Activated CD4-positive, alpha-beta memory T cell treated with anti-CD3 and anti-CD28 coated beads for 36 hours (primary cell): ENCODE results near the gene SDK1. TPM values are rescaled to one million over a fixed set of nuclear protein-coding genes. Genes with fewer than 3 reads are reported as not detected.
"Not testable (repeated sequence)": the region's sequence is repeated elsewhere in the genome, so short reads cannot be mapped to it uniquely, and the experiment has no call there.

ENCODE experiments used
- CTCF ChIA-PET: fragments of 350-600 bp; sonication (Branson Sonifier 250); formaldehyde crosslinking; loops from one replicate; lab custom pipeline; 2021; ENCODE audit warnings: antibody characterized with exemption, inconsistent platforms; lab: Charles Lee
- POLR2A ChIA-PET: fragments of 350-600 bp; sonication (Branson Sonifier 250); formaldehyde crosslinking; loops from one replicate; lab custom pipeline; 2021; ENCODE audit warnings: antibody characterized with exemption; lab: Charles Lee
- DNase-seq: peaks from one replicate; pipeline ENCODE4 v3.0.0-alpha.2; 2020
- H3K27ac Mint-ChIP-seq: one replicate; pipeline ENCODE4 v1.8.0; 2021; ENCODE audit warnings: mixed read lengths
- H3K27me3 Mint-ChIP-seq: one replicate; pipeline ENCODE4 v1.8.0; 2021; ENCODE audit warnings: mixed read lengths
- H3K36me3 Mint-ChIP-seq: one replicate; pipeline ENCODE4 v1.8.0; 2021; ENCODE audit warnings: mixed read lengths
- H3K4me1 Mint-ChIP-seq: one replicate; pipeline ENCODE4 v1.8.0; 2021; ENCODE audit warnings: low read depth, mixed read lengths
- H3K4me3 Mint-ChIP-seq: one replicate; pipeline ENCODE4 v1.8.0; 2021; ENCODE audit warnings: mild to moderate bottlenecking, mixed read lengths
- H3K9me3 Mint-ChIP-seq: one replicate; pipeline ENCODE4 v1.8.0; 2021; ENCODE audit warnings: mixed read lengths
- intact Hi-C: fragments of 100-400 bp; cut with micrococcal nuclease; formaldehyde crosslinking; loops from one replicate; pipeline ENCODE4 v1.15.1; 2023
- total RNA-seq, 2 experiments: library from RNA; stranded (reverse); gene quantifications; one replicate each; pipeline ENCODE4 v1.2.3, GENCODE V29; 2021

SDK1 gene
- total RNA-seq, 2 experiments from 2014 or later: 0.14 to 0.24 TPM

GRCh38 chr7:3960050-3960763 is 659.2 kb downstream of the SDK1 start:
- intact Hi-C loops: no loop called here
- no peak overlapping the region for H3K4me3 Mint-ChIP-seq
- ChIA-PET POLR2A (no interaction called here), CTCF (no interaction called here)
- H3K9me3 Mint-ChIP-seq: peaks cover 4% of the 10 kb centered on the region
- H3K4me1 Mint-ChIP-seq: no peaks in the 10 kb centered on the region
- H3K27me3 Mint-ChIP-seq: no peaks in the 10 kb centered on the region
- no peaks in the 10 kb centered on the region for H3K36me3 Mint-ChIP-seq
- H3K27ac Mint-ChIP-seq: no peak overlapping the region
- no peak for DNase-seq

- ChIA-PET POLR2A (no interaction called here), CTCF (no interaction called here)
- no peak overlapping the region for H3K4me3 Mint-ChIP-seq
- H3K27ac Mint-ChIP-seq: no peak overlapping the region
- no peaks in the 10 kb centered on the region for H3K36me3 Mint-ChIP-seq
- no peaks in the 10 kb centered on the region for H3K27me3 Mint-ChIP-seq
- H3K9me3 Mint-ChIP-seq: peaks cover 4% of the 10 kb centered on the region
- no peaks in the 10 kb centered on the region for H3K4me1 Mint-ChIP-seq
- intact Hi-C loops: no loop called here
- no peak for DNase-seq
These were observed 659.9 kb downstream of the SDK1 start for GRCh38 chr7:3960942-3961341.

DNA sequence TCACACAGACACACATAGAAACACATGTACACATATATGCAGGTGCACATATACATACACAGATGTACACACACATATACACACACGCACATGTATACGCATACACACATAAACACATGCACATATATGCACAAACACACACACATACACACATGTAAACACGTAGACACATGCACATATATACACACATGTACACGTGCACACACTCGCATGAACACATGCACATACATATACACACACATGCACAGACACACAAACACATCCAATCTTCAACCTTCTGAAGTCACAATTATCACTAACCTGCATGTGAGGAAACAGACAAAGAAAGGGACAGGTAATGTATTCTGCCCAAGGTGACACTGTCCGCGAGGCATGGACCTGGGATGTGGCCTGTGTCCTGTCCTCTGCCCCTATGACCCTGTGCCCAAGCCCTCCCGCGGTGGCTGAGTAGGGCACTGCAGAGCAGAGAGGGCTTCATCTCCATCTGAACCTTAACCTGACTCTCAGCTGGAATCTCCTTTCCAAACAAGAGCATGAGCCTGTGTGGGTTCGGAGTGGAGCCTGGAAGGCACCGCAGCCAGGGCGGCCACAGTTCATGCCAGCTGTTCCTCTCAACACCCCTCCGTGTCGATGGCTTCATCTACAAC is 660.9 kb downstream of the SDK1 start:
- no peak for DNase-seq
- Mint-ChIP-seq H3K4me1 (no peaks in the 10 kb centered on the region), H3K36me3 (no peaks in the 10 kb centered on the region), H3K9me3 (peaks cover 4% of the 10 kb centered on the region), H3K27me3 (no peaks in the 10 kb centered on the region), H3K4me3 (no peak overlapping the region), H3K27ac (no peak overlapping the region)
- ChIA-PET CTCF (no interaction called here), POLR2A (no interaction called here)
- intact Hi-C loops: no loop called here

GRCh38 chr7:3963768-3964167 is 662.7 kb downstream of the SDK1 start:
- H3K9me3 Mint-ChIP-seq, DNase-seq, H3K36me3 Mint-ChIP-seq, H3K27me3 Mint-ChIP-seq, POLR2A ChIA-PET, intact Hi-C loops, CTCF ChIA-PET, H3K4me1 Mint-ChIP-seq, H3K27ac Mint-ChIP-seq, H3K4me3 Mint-ChIP-seq: not testable (repeated sequence)

GRCh38 chr7:3964980-3965606 is 664.0 kb downstream of the SDK1 start:
- Mint-ChIP-seq H3K36me3 (no peaks in the 10 kb centered on the region), H3K4me1 (no peaks in the 10 kb centered on the region), H3K27me3 (no peaks in the 10 kb centered on the region), H3K27ac (no peak overlapping the region), H3K4me3 (no peak overlapping the region), H3K9me3 (peaks cover 4% of the 10 kb centered on the region)
- DNase-seq: no peak
- ChIA-PET CTCF (no interaction called here), POLR2A (no interaction called here)
- intact Hi-C loops: no loop called here

- DNase-seq: no peak
- H3K4me1 Mint-ChIP-seq: no peaks in the 10 kb centered on the region
- CTCF ChIA-PET: no interaction called here
- no peaks in the 10 kb centered on the region for H3K36me3 Mint-ChIP-seq
- H3K27ac Mint-ChIP-seq: no peak overlapping the region
- no peak overlapping the region for H3K4me3 Mint-ChIP-seq
- POLR2A ChIA-PET: no interaction called here
- peaks cover 5% of the 10 kb centered on the region for H3K27me3 Mint-ChIP-seq
- H3K9me3 Mint-ChIP-seq: peaks cover 4% of the 10 kb centered on the region
- intact Hi-C loops: no loop called here
These were observed 664.8 kb downstream of the SDK1 start for GRCh38 chr7:3965794-3966395.

GRCh38 chr7:3968234-3968633 is 667.2 kb downstream of the SDK1 start:
- Mint-ChIP-seq H3K27me3 (peaks cover 5% of the 10 kb centered on the region), H3K27ac (no peak overlapping the region), H3K4me3 (no peak overlapping the region), H3K4me1 (no peaks in the 10 kb centered on the region), H3K9me3 (no peaks in the 10 kb centered on the region), H3K36me3 (no peaks in the 10 kb centered on the region)
- ChIA-PET POLR2A (no interaction called here), CTCF (no interaction called here)
- no peak for DNase-seq
- intact Hi-C loops: no loop called here

- no peak for DNase-seq
- Mint-ChIP-seq H3K4me1 (no peaks in the 10 kb centered on the region), H3K9me3 (no peaks in the 10 kb centered on the region), H3K36me3 (no peaks in the 10 kb centered on the region), H3K27ac (no peak overlapping the region), H3K4me3 (no peak overlapping the region), H3K27me3 (peaks cover 5% of the 10 kb centered on the region)
- intact Hi-C loops: no loop called here
- ChIA-PET POLR2A (no interaction called here), CTCF (no interaction called here)
These were observed 668.2 kb downstream of the SDK1 start for GRCh38 chr7:3969286-3969685.

DNA sequence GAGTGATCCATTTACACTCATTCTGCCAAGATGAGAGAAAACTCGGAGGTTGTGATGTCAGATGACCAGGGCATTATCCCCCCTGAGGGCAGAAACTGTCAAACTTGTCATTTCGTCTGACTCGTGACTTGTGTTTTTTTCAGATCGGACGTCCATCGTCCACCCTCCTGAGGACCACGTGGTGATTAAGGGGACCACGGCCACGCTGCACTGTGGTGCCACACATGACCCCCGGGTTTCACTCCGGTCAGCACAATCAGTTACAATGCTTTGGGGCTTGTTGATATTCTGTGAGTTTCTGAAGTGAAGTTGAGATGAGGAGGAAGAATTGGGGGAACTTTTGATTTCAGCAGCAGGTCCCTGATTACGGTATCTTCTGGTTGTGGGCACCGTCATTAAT is 670.3 kb downstream of the SDK1 start:
- intact Hi-C loops: no loop called here
- H3K4me3 Mint-ChIP-seq: no peak overlapping the region
- H3K27me3 Mint-ChIP-seq: peaks cover 5% of the 10 kb centered on the region
- H3K9me3 Mint-ChIP-seq: no peaks in the 10 kb centered on the region
- ChIA-PET CTCF (no interaction called here), POLR2A (no interaction called here)
- H3K36me3 Mint-ChIP-seq: no peaks in the 10 kb centered on the region
- H3K4me1 Mint-ChIP-seq: no peaks in the 10 kb centered on the region
- H3K27ac Mint-ChIP-seq: no peak overlapping the region
- no peak for DNase-seq

- ChIA-PET CTCF (no interaction called here), POLR2A (no interaction called here)
- H3K9me3 Mint-ChIP-seq: no peaks in the 10 kb centered on the region
- H3K27ac Mint-ChIP-seq: no peak overlapping the region
- no peak overlapping the region for H3K4me3 Mint-ChIP-seq
- no peaks in the 10 kb centered on the region for H3K4me1 Mint-ChIP-seq
- H3K27me3 Mint-ChIP-seq: peaks cover 5% of the 10 kb centered on the region
- H3K36me3 Mint-ChIP-seq: no peaks in the 10 kb centered on the region
- no peak for DNase-seq
- intact Hi-C loops: no loop called here
These were observed 672.2 kb downstream of the SDK1 start for GRCh38 chr7:3973264-3973663.

- Mint-ChIP-seq H3K36me3 (no peaks in the 10 kb centered on the region), H3K4me1 (no peaks in the 10 kb centered on the region), H3K4me3 (no peak overlapping the region), H3K9me3 (no peaks in the 10 kb centered on the region), H3K27me3 (peaks cover 5% of the 10 kb centered on the region), H3K27ac (no peak overlapping the region)
- DNase-seq: no peak
- ChIA-PET CTCF (no interaction called here), POLR2A (no interaction called here)
- intact Hi-C loops: no loop called here
These were observed 673.3 kb downstream of the SDK1 start for GRCh38 chr7:3974329-3974728.

DNA sequence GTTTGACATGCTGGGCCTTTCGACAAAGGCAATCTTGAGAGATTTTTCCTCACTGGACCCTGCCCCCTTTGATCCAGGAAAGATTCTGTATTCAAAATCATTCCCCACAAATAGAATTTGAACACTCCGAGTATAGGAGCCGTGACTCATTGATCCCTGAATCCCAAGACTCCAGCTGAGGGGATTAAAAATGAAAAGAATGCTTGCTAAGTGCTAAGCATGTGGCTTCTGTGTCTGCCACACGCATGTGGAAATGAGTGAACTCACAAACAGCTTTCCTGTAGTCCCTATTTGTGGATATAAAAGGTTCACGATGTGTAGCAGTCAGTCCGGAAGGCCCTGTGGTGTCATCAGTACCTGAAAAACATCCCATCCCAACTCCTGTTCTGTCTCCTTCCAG is 674.3 kb downstream of the SDK1 start:
- POLR2A ChIA-PET: no interaction called here
- Mint-ChIP-seq H3K27ac (no peak overlapping the region), H3K4me3 (no peak overlapping the region), H3K27me3 (peaks cover 5% of the 10 kb centered on the region), H3K36me3 (no peaks in the 10 kb centered on the region), H3K9me3 (no peaks in the 10 kb centered on the region), H3K4me1 (no peaks in the 10 kb centered on the region)
- DNase-seq: no peak
- intact Hi-C loops: no loop called here
- CTCF ChIA-PET: no interaction called here
